Neural cell (in vitro differentiated cells): ENCODE measurements around the gene TMEM127. TPM values are rescaled to one million over a fixed set of nuclear protein-coding genes. Genes with fewer than 3 reads are reported as not detected.

Experiments
- H2AFZ ChIP-seq: fragments of 200-600, 300-800 bp; sonication (generic), shearing (Covaris generic); 2 replicates; pipeline ENCODE4 v1.6.0; 2014; ENCODE audit warnings: low read depth, mild to moderate bottlenecking, antibody characterized with exemption, low read length, moderate library complexity
- H3F3A ChIP-seq: fragments of 200-600 bp; shearing (Covaris generic); 2 replicates; pipeline ENCODE4 v1.6.1; 2016; ENCODE audit warnings: mild to moderate bottlenecking, moderate library complexity, mixed read lengths, antibody characterized with exemption, low read length; ENCODE audit not compliant: insufficient read depth, poor library complexity, severe bottlenecking
- H3K27ac ChIP-seq: fragments of 200-600, 300-800 bp; sonication (generic), shearing (Covaris generic); 2 replicates; pipeline ENCODE4 v1.5.1; 2014; ENCODE audit warnings: mild to moderate bottlenecking, low read length, moderate library complexity
- H3K27me3 ChIP-seq: fragments of 300-800, 200-600 bp; sonication (generic), shearing (Covaris generic); 2 replicates; pipeline ENCODE4 v1.6.0; 2014; ENCODE audit warnings: mild to moderate bottlenecking, low read depth, low read length, moderate library complexity; ENCODE audit not compliant: insufficient read depth
- H3K36me3 ChIP-seq: fragments of 300-800, 200-600 bp; sonication (generic), shearing (Covaris generic); 2 replicates; pipeline ENCODE4 v1.5.1; 2014; ENCODE audit warnings: mild to moderate bottlenecking, antibody characterized with exemption, low read length, moderate library complexity; ENCODE audit not compliant: insufficient read depth
- H3K4me2 ChIP-seq: fragments of 300-800, 200-600 bp; sonication (generic), shearing (Covaris generic); 2 replicates; pipeline ENCODE4 v1.6.0; 2014; ENCODE audit warnings: mild to moderate bottlenecking, low read length
- H3K4me3 ChIP-seq: fragments of 300-800, 200-600 bp; sonication (generic), shearing (Covaris generic); 2 replicates; pipeline ENCODE4 v1.5.1; 2014; ENCODE audit warnings: mild to moderate bottlenecking, low read length, moderate library complexity
- H3K79me2 ChIP-seq: fragments of 200-600 bp; shearing (Covaris generic); replicated peaks from 2 replicates; pipeline ENCODE4 v1.6.0; 2014; ENCODE audit warnings: mild to moderate bottlenecking, low read length, moderate library complexity; ENCODE audit not compliant: insufficient read depth
- H3K9ac ChIP-seq: fragments of 300-800, 200-600 bp; sonication (generic), shearing (Covaris generic); 2 replicates; pipeline ENCODE4 v1.6.1; 2016; ENCODE audit warnings: mild to moderate bottlenecking, low read length, mixed read lengths
- H3K9me2 ChIP-seq: fragments of 200-600 bp; shearing (Covaris generic); 2 replicates; pipeline ENCODE4 v1.6.1; 2016; ENCODE audit warnings: mild to moderate bottlenecking, low read length, mixed read lengths; ENCODE audit not compliant: insufficient read depth
- H3K9me3 ChIP-seq: fragments of 200-600, 300-800 bp; sonication (generic), shearing (Covaris generic); 2 replicates; pipeline ENCODE4 v1.6.1; 2016; ENCODE audit warnings: mild to moderate bottlenecking, mixed run types, low read length, moderate library complexity, mixed read lengths
- H4K20me1 ChIP-seq: fragments of 200-600 bp; shearing (Covaris generic); 2 replicates; pipeline ENCODE4 v1.6.1; 2016; ENCODE audit warnings: mild to moderate bottlenecking, mixed run types; ENCODE audit not compliant: insufficient read depth
- CTCF ChIP-seq: fragments of 450-650 bp; IDR thresholded peaks from 2 replicates; pipeline ENCODE4 v1.5.1; 2014; ENCODE audit warnings: antibody characterized with exemption, mild to moderate bottlenecking, moderate library complexity; ENCODE audit not compliant: poor library complexity, severe bottlenecking
- EP300 ChIP-seq: fragments of 450-650 bp; conservative IDR thresholded peaks from 2 replicates; pipeline ENCODE4 v1.6.1; 2014; ENCODE audit warnings: antibody characterized with exemption, mild to moderate bottlenecking, moderate library complexity; ENCODE audit not compliant: poor library complexity, severe bottlenecking
- EZH2 ChIP-seq: fragments of 200-600, 300-800 bp; shearing (Covaris generic), sonication (generic); IDR thresholded peaks from 2 replicates; pipeline ENCODE4 v1.6.1; 2014; ENCODE audit warnings: antibody characterized with exemption, low read length, borderline replicate concordance, mild to moderate bottlenecking; ENCODE audit not compliant: insufficient read depth, poor library complexity, severe bottlenecking
- MXI1 ChIP-seq: fragments of 450-650 bp; conservative IDR thresholded peaks from 2 replicates; pipeline ENCODE4 v1.6.1; 2014; ENCODE audit warnings: antibody characterized with exemption, mild to moderate bottlenecking; ENCODE audit not compliant: poor library complexity, severe bottlenecking
- POLR2AphosphoS5 ChIP-seq: IDR thresholded peaks from 2 replicates; pipeline ENCODE4 v1.6.1; 2012
- RAD21 ChIP-seq: fragments of 450-650 bp; conservative IDR thresholded peaks from 2 replicates; pipeline ENCODE4 v1.6.1; 2014; ENCODE audit warnings: antibody characterized with exemption, mild to moderate bottlenecking, moderate library complexity
- REST ChIP-seq: IDR thresholded peaks from 2 replicates; pipeline ENCODE4 v1.6.1; 2012; ENCODE audit warnings: borderline replicate concordance
- SMC3 ChIP-seq: fragments of 450-650 bp; conservative IDR thresholded peaks from 2 replicates; pipeline ENCODE4 v1.6.1; 2014; ENCODE audit warnings: antibody characterized with exemption, mild to moderate bottlenecking, moderate library complexity; ENCODE audit not compliant: poor library complexity
- TAF1 ChIP-seq: IDR thresholded peaks from 2 replicates; pipeline ENCODE4 v1.6.1; 2012; ENCODE audit warnings: low read depth
- polyA minus RNA-seq: library from RNA; depleted of rRNA, polyadenylated mRNA; stranded (reverse); fragments of >200 nt; gene quantifications from 2 replicates; pipeline ENCODE4 v1.2.3, GENCODE V29; 2014
- polyA plus RNA-seq: library from polyadenylated mRNA; depleted of rRNA; stranded (reverse); fragments of >200 nt; gene quantifications from 2 replicates; pipeline ENCODE4 v1.2.3, GENCODE V29; 2014

The TMEM127 gene
- polyA plus RNA-seq (19.1 and 21.4 TPM in 2 replicates), polyA minus RNA-seq (28.5 and 31.6 TPM in 2 replicates)

GRCh38 chr2:96265840-96266679 is at the start of gene TMEM127, which contains the start of gene CIAO1:
Gene TMEM127, minus strand, starts transcription at chr2:96265997. Its CDS starts 616 bp downstream, at chr2:96265381.
Gene CIAO1, plus strand, starts transcription at chr2:96266225. Its CDS starts 126 bp downstream, at chr2:96266351.
- Histone ChIP-seq H3K79me2 (peaks cover 30% of the 10 kb centered on the region), H3K9ac (peak within 1 kb of the TSS; percentile 93), H3K27me3 (no peaks in the 10 kb centered on the region), H3K36me3 (no peaks in the 10 kb centered on the region), H3K4me3 (peak within 1 kb of the TSS; percentile 98), H3K27ac (peak within 1 kb of the TSS; percentile 87), H4K20me1 (no peaks in the 10 kb centered on the region), H3K9me2 (no peaks in the 10 kb centered on the region), H3K4me2 (peak within 1 kb of the TSS; percentile 91), H3K9me3 (no peaks in the 10 kb centered on the region), H3F3A (no peaks in the 10 kb centered on the region), H2AFZ (peak within 1 kb of the TSS; percentile 87)
- TF ChIP-seq RAD21 = no peak
- peak; percentile 59 for TF ChIP-seq SMC3
- TF ChIP-seq CTCF = peak; percentile 64
- TF ChIP-seq POLR2AphosphoS5 = peak; percentile 82
- TF ChIP-seq TAF1 = peak; percentile 31
- peak; percentile 22 for TF ChIP-seq REST
- TF ChIP-seq MXI1 = peak; percentile 92
- TF ChIP-seq EP300 = peak; percentile 53
- no peak for TF ChIP-seq EZH2

- no peak overlapping the region for H2AFZ ChIP-seq
Observed at GRCh38 chr2:96315005-96315399, 49.2 kb upstream of the TMEM127 start.

More at GRCh38 chr2:96315005-96315399, 49.2 kb upstream of the TMEM127 start:
- H3K9me3 ChIP-seq = no peaks in the 10 kb centered on the region
- H3K4me2 ChIP-seq = no peak overlapping the region
- no peak overlapping the region for H3K4me3 ChIP-seq
- no peaks in the 10 kb centered on the region for H3K36me3 ChIP-seq
- H3K9ac ChIP-seq = no peak overlapping the region
- TF ChIP-seq MXI1 = no peak
- TF ChIP-seq CTCF = no peak
- no peak for TF ChIP-seq SMC3
- no peaks in the 10 kb centered on the region for H3K79me2 ChIP-seq
- H3K27ac ChIP-seq = no peak overlapping the region
- no peaks in the 10 kb centered on the region for H3K27me3 ChIP-seq
- H4K20me1 ChIP-seq = no peaks in the 10 kb centered on the region
- no peaks in the 10 kb centered on the region for H3F3A ChIP-seq
- no peaks in the 10 kb centered on the region for H3K9me2 ChIP-seq
